Measurements from ENCODE around the gene VCX2.
"Not testable (repeated sequence)": the region's sequence is repeated elsewhere in the genome, so short reads cannot be mapped to it uniquely, and the experiment has no call there.

Gene VCX2

GRCh38 chrX:8121391-8121790, 49.7 kb downstream of the VCX2 start:
- DNase-seq, result not testable (repeated sequence)
